ENCODE results near the gene GRIN2A.

- no peak for TF ChIP-seq POLR2A (IDR thresholded peaks at IDR 0.05)
- TF ChIP-seq CTCF (IDR thresholded peaks at IDR 0.05) = no peak
These were observed 43.3 kb downstream of the GRIN2A start for GRCh38 chr16:10138881-10139280.

Measured in adrenal gland (tissue), 5 donors.